Loucy (cell line): ENCODE data around the gene RSAD1.

Source experiments
- H2AFZ ChIP-seq: fragments of 200-600 bp; sonication (generic); 2 replicates; pipeline ENCODE4 v1.6.0; 2016; ENCODE audit warnings: antibody characterized with exemption, mild to moderate bottlenecking, low read length, moderate library complexity
- H3F3A ChIP-seq: fragments of 200-600 bp; 2 replicates; pipeline ENCODE4 v1.6.0; 2016; ENCODE audit warnings: antibody characterized with exemption, low read depth, mild to moderate bottlenecking
- H3K27me3 ChIP-seq: fragments of 200-600 bp; sonication (generic); 2 replicates; pipeline ENCODE4 v1.6.1; 2014; ENCODE audit warnings: low read length, mild to moderate bottlenecking; ENCODE audit not compliant: insufficient read depth, poor library complexity, severe bottlenecking
- H3K36me3 ChIP-seq: fragments of 200-600 bp; sonication (generic); 2 replicates; pipeline ENCODE4 v1.6.1; 2016; ENCODE audit warnings: low read length; ENCODE audit not compliant: insufficient read depth
- H3K4me1 ChIP-seq: fragments of 200-600 bp; sonication (generic); 2 replicates; pipeline ENCODE4 v1.5.1; 2014; ENCODE audit warnings: low read length, mild to moderate bottlenecking; ENCODE audit not compliant: insufficient read depth, poor library complexity, severe bottlenecking
- H3K4me2 ChIP-seq: fragments of 200-600 bp; sonication (generic); 2 replicates; pipeline ENCODE4 v1.6.0; 2014; ENCODE audit warnings: antibody characterized with exemption, low read length, low read depth, mild to moderate bottlenecking; ENCODE audit not compliant: poor library complexity, severe bottlenecking
- H3K4me3 ChIP-seq: fragments of 200-600 bp; sonication (generic); 2 replicates; pipeline ENCODE4 v1.5.1; 2014; ENCODE audit warnings: low read length, mild to moderate bottlenecking, mixed read lengths; ENCODE audit not compliant: poor library complexity, severe bottlenecking
- H3K79me2 ChIP-seq: fragments of 200-600 bp; sonication (generic); 2 replicates; pipeline ENCODE4 v1.6.1; 2014; ENCODE audit warnings: low read length; ENCODE audit not compliant: insufficient read depth
- H3K9ac ChIP-seq: fragments of 200-600 bp; sonication (generic); 2 replicates; pipeline ENCODE4 v1.6.0; 2014; ENCODE audit warnings: mild to moderate bottlenecking, low read depth, low read length, moderate library complexity; ENCODE audit not compliant: poor library complexity, severe bottlenecking
- H3K9me2 ChIP-seq: fragments of 200-600 bp; sonication (generic); replicated peaks from 2 replicates; pipeline ENCODE4 v1.6.1; 2016; ENCODE audit warnings: low read depth, low read length, mixed read lengths
- H3K9me3 ChIP-seq: fragments of 200-600 bp; sonication (generic); 2 replicates; pipeline ENCODE4 v1.6.1; 2014; ENCODE audit warnings: mild to moderate bottlenecking, antibody characterized with exemption, low read length, low read depth; ENCODE audit not compliant: insufficient read depth
- H4K20me1 ChIP-seq: fragments of 200-600 bp; sonication (generic); 2 replicates; pipeline ENCODE4 v1.6.0; 2014; ENCODE audit warnings: antibody characterized with exemption, low read length, mild to moderate bottlenecking; ENCODE audit not compliant: insufficient read depth, poor library complexity, severe bottlenecking
- EZH2phosphoT487 ChIP-seq: fragments of 200-600 bp; IDR thresholded peaks from 2 replicates; pipeline ENCODE4 v1.6.1; 2018; ENCODE audit warnings: antibody characterized with exemption, mild to moderate bottlenecking, moderate library complexity, borderline replicate concordance
- TF ChIP-seq, protein P1 (sequence below): fragments of 200-600 bp; sonication (generic); conservative IDR thresholded peaks from 2 replicates; pipeline ENCODE4 v1.5.1; 2014; ENCODE audit warnings: mild to moderate bottlenecking, antibody characterized with exemption, low read length

RSAD1 gene

DNA sequence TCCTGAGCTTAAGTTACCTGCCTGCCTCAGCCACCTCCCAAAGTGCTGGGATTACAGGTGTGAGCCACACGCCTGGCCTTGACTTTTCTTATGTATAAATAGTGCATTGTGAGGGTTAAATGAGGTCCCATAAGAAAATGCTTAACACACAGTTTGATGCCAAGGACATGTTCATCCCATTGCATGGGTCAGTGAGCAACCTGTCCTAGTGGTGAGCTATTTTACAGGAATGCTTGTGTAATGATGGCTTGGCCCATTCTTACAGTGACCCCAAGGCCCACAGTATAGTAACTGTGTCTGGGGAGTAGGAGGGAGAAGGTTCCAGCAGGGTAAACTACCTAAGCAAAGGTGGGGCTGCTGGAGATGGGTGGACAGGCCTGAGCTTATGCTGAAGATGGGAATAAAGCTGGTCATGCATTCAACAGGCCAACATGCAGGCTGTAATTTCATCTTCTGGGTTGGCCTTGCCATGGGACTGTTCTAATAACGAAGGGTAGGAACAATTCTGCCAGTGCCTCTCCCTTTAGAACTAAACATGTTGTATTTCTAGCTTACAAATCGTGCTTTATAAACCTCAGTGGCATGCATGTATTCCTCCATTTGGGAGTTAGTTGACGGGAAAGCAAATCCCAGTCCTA is 46.4 kb upstream of the RSAD1 start:
- Histone ChIP-seq H3K4me2 (no peak overlapping the region), H4K20me1 (no peaks in the 10 kb centered on the region), H3K9me2 (no peaks in the 10 kb centered on the region), H3K4me1 (peaks cover 7% of the 10 kb centered on the region), H2AFZ (no peak overlapping the region), H3K79me2 (peaks cover 24% of the 10 kb centered on the region; the same call in 1 of the 2 replicates), H3K27me3 (no peaks in the 10 kb centered on the region), H3K4me3 (no peak overlapping the region), H3F3A (no peaks in the 10 kb centered on the region), H3K9ac (no peak overlapping the region), H3K36me3 (no peaks in the 10 kb centered on the region), H3K9me3 (no peaks in the 10 kb centered on the region)
- no peak for TF ChIP-seq EZH2phosphoT487
- TF ChIP-seq, protein P1, sequence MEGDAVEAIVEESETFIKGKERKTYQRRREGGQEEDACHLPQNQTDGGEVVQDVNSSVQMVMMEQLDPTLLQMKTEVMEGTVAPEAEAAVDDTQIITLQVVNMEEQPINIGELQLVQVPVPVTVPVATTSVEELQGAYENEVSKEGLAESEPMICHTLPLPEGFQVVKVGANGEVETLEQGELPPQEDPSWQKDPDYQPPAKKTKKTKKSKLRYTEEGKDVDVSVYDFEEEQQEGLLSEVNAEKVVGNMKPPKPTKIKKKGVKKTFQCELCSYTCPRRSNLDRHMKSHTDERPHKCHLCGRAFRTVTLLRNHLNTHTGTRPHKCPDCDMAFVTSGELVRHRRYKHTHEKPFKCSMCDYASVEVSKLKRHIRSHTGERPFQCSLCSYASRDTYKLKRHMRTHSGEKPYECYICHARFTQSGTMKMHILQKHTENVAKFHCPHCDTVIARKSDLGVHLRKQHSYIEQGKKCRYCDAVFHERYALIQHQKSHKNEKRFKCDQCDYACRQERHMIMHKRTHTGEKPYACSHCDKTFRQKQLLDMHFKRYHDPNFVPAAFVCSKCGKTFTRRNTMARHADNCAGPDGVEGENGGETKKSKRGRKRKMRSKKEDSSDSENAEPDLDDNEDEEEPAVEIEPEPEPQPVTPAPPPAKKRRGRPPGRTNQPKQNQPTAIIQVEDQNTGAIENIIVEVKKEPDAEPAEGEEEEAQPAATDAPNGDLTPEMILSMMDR, result no peak

DNA sequence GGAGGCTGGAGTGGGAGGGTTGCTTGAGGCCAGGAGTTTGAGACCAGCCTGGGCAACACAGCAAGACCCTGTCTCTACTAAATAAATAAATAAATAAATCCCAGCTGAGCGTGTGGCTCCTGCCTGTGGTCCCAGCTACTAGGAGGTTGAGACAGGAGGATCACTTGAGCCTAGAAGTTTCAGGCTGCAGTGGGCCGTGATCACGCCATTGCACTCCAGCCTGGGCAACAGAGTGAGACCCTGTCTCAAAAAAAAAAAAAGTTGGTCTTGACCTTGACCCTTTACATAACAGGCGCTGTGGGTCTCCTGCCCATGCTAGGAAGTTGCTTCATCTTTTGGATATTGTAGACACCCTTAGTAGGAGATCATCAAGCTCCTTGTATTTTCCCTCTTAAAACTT is 41.3 kb upstream of the RSAD1 start:
- H3K4me2 ChIP-seq, result no peak overlapping the region
- H3K9ac ChIP-seq, result no peak overlapping the region
- H3K4me3 ChIP-seq, result no peak overlapping the region
- H4K20me1 ChIP-seq, result no peaks in the 10 kb centered on the region
- H3K4me1 ChIP-seq, result peaks cover 8% of the 10 kb centered on the region
- no peaks in the 10 kb centered on the region for H3K36me3 ChIP-seq
- no peak overlapping the region for H2AFZ ChIP-seq
- H3K79me2 ChIP-seq, result no peaks in the 10 kb centered on the region
- no peaks in the 10 kb centered on the region for H3K9me3 ChIP-seq
- TF ChIP-seq, protein P1, result no peak
- no peak for TF ChIP-seq EZH2phosphoT487
- no peaks in the 10 kb centered on the region for H3F3A ChIP-seq
- H3K27me3 ChIP-seq, result no peaks in the 10 kb centered on the region
- no peaks in the 10 kb centered on the region for H3K9me2 ChIP-seq

DNA sequence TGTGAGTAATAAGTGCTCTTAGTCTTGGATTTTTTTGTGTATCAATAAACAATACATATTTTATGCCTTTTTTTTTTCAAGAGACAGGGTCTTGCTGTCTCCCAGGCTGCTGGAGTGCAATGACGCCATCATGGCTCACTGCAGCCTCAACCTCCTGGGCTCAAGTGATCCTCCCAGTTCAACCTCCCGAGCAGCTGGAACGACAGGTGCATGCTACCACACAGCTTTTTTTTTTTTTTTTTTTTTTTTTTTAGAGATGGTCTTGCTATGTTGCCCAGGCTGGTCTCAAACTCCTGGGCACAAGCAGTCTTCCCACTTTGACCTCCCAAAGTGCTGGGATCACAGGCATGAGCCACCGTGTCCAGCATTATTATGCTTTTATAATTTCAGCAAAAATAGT is 39.7 kb upstream of the RSAD1 start:
- H3K9ac ChIP-seq, result no peak overlapping the region
- no peaks in the 10 kb centered on the region for H3K9me3 ChIP-seq
- no peak overlapping the region for H2AFZ ChIP-seq
- no peaks in the 10 kb centered on the region for H3K79me2 ChIP-seq
- H3F3A ChIP-seq, result no peaks in the 10 kb centered on the region
- H3K36me3 ChIP-seq, result no peaks in the 10 kb centered on the region
- H3K4me1 ChIP-seq, result peaks cover 8% of the 10 kb centered on the region
- no peaks in the 10 kb centered on the region for H3K27me3 ChIP-seq
- no peaks in the 10 kb centered on the region for H4K20me1 ChIP-seq
- TF ChIP-seq EZH2phosphoT487, result no peak
- TF ChIP-seq, protein P1, result no peak
- H3K9me2 ChIP-seq, result no peaks in the 10 kb centered on the region
- H3K4me3 ChIP-seq, result no peak overlapping the region
- no peak overlapping the region for H3K4me2 ChIP-seq
